Panc1 (cell line): Measurements from ENCODE around the gene PRR5L. TPM values are rescaled to one million over a fixed set of nuclear protein-coding genes. Genes with fewer than 3 reads are reported as not detected.
A peak's percentile ranks its signal among the peaks of the same experiment; 100 is the strongest.
"Not testable (repeated sequence)": the region's sequence is repeated elsewhere in the genome, so short reads cannot be mapped to it uniquely, and the experiment has no call there.

Source experiments
- ATAC-seq: fragments of 200-7000 bp; cut with Tn5 transposase; 2 replicates; pipeline ENCODE4 v1.9.1; 2020; ENCODE audit warnings: mild to moderate bottlenecking, moderate library complexity
- BruUV-seq: library from RNA; stranded (reverse); fragments of 400-500 nt; replicated peaks from 2 replicates; lab custom pipeline; 2021; lab: Mats Ljungman, UMichigan
- CTCF ChIA-PET: fragments of 300-600 bp; sonication (Branson Sonifier 250); formaldehyde crosslinking; loops from one replicate; lab custom pipeline; 2022; ENCODE audit warnings: antibody characterized with exemption; lab: Charles Lee
- POLR2A ChIA-PET: fragments of 300-600 bp; sonication (Branson Sonifier 250); formaldehyde crosslinking; loops from one replicate; lab custom pipeline; 2022; ENCODE audit warnings: antibody characterized with exemption; lab: Charles Lee
- DNase-seq: peaks from one replicate; pipeline ENCODE4 v3.0.0-alpha.2; 2010; ENCODE audit warnings: low read depth, low spot score
- H3K27ac ChIP-seq: 2 replicates; pipeline ENCODE4 v1.5.1; 2011; ENCODE audit warnings: mild to moderate bottlenecking, low read length, inconsistent platforms
- H3K27me3 ChIP-seq: fragments of 200-500 bp; sonication (Bioruptor generic); 2 replicates; pipeline ENCODE4 v1.6.0; 2014; ENCODE audit warnings: low read length, inconsistent platforms; ENCODE audit not compliant: control insufficient read depth, insufficient read depth
- H3K36me3 ChIP-seq: fragments of 200-500 bp; sonication (Bioruptor generic); 2 replicates; pipeline ENCODE4 v1.5.1; 2014; ENCODE audit warnings: inconsistent platforms, mild to moderate bottlenecking, low read length, moderate library complexity; ENCODE audit not compliant: control insufficient read depth, insufficient read depth
- H3K4me1 ChIP-seq: 2 replicates; pipeline ENCODE4 v1.5.1; 2011; ENCODE audit warnings: inconsistent platforms, mild to moderate bottlenecking, low read length, moderate library complexity; ENCODE audit not compliant: control insufficient read depth, insufficient read depth
- H3K4me3 ChIP-seq, 2 experiments: 2 replicates each; pipeline ENCODE4 v1.5.1; 2011 to 2012; ENCODE audit warnings: low read depth in 2 of 2, low read length in 2 of 2, mild to moderate bottlenecking in 2 of 2, inconsistent platforms in 1 of 2, moderate library complexity in 1 of 2
- H3K9me3 ChIP-seq: fragments of 200-500 bp; sonication (Bioruptor generic); 2 replicates; pipeline ENCODE4 v1.5.1; 2014; ENCODE audit warnings: low read depth, mild to moderate bottlenecking, inconsistent platforms, low read length, moderate library complexity; ENCODE audit not compliant: control insufficient read depth, insufficient read depth
- POLR2AphosphoS5 ChIP-seq: IDR thresholded peaks from 2 replicates; pipeline ENCODE4 v1.6.1; 2012; ENCODE audit warnings: mild to moderate bottlenecking, low read depth, low read length, moderate library complexity
- REST ChIP-seq, 2 experiments: IDR thresholded peaks; 2 replicates each; pipeline ENCODE4 v1.6.1; 2011 to 2012; ENCODE audit warnings: low read depth in 2 of 2, control low read depth in 1 of 2, low read length in 1 of 2, mild to moderate bottlenecking in 1 of 2, moderate library complexity in 1 of 2; ENCODE audit not compliant: insufficient read depth in 1 of 2
- SIN3A ChIP-seq: IDR thresholded peaks from 2 replicates; pipeline ENCODE4 v1.6.1; 2012; ENCODE audit warnings: low read depth, mild to moderate bottlenecking, low read length, moderate library complexity, borderline replicate concordance; ENCODE audit not compliant: insufficient read depth
- TCF7L2 ChIP-seq: IDR thresholded peaks from 2 replicates; pipeline ENCODE4 v1.6.1; 2011; ENCODE audit warnings: mild to moderate bottlenecking, low read depth, low read length, inconsistent platforms
- in situ Hi-C: cut with HindIII; loops from 2 replicates; pipeline ENCODE4 v1.10.0; 2016; ENCODE audit warnings: low sequenced_read_pairs, low pct_unique_long_range_greater_than_20kb
- intact Hi-C: fragments of 100-400 bp; cut with micrococcal nuclease; formaldehyde crosslinking; loops from one replicate; pipeline ENCODE4 v1.10.0; 2022; ENCODE audit not compliant: unreplicated experiment
- total RNA-seq: library from RNA; stranded (reverse); gene quantifications from one replicate; pipeline ENCODE4 v1.2.1, GENCODE V29; 2021; ENCODE audit not compliant: unreplicated experiment
- TF ChIP-seq, protein P1 (sequence below): fragments of 450-650 bp; IDR thresholded peaks from 2 replicates; pipeline ENCODE4 v1.5.1; 2017; ENCODE audit warnings: mild to moderate bottlenecking

Gene PRR5L
- total RNA-seq, 1 experiment from 2014 or later, result 0.36 TPM

DNA sequence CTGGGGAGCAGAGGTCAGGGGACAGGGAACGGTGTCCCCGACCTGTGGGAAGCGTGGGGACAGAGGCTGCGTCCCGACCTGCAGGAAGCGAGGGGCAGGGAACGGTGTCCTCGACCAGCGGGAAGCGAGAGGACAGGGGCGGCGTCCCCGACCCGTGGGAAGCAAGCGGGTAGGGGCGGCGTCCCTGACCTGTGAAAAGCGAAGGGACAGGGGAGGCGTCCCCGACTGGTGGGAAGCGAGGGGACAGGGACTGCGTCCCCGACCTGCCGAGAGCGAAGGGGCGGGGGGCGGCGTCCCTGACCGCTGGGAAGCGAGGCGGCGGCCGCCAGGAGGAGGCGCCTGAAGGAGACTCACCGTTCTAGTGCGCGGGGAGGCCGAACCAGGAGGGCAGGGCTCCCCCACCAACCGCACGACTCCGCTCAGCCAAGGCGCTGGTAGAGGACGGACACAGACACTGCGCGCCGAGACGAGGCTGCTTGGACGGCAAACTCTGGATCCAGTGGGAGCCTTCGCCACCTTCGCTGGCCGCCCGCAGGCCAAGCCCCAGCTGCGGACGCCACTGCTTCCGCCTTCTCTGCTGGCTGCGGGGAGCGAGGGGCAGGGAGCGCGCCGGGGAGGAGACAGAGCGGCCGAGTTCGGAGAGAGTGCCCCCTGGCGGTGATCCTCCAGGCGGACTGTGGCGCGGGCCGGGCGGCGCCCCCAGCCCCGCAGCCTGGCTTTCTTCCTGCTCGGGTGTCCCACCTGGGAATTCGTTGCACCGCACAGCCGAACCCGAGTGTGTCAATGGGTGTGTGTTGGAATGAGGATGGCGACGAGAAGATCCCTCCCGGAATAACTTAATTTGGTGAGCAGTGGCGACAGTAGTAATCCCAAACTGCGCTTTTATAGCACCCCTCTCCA, 213.9 kb downstream of the PRR5L start, which contains the start of gene TRAF6:
Gene TRAF6 (minus strand): TSS at position 579 of the 900 bp plus-strand sequence. CDS start 8,757 bp downstream, outside the sequence.
- BruUV-seq, result no TSS peak
- no peaks in the 10 kb centered on the region for H3K27me3 ChIP-seq
- H3K9me3 ChIP-seq, result no peaks in the 10 kb centered on the region
- peak within 1 kb of the TSS; percentile 96 to 97 for H3K4me3 ChIP-seq
- ATAC-seq, result peak; percentile 99
- TF ChIP-seq TCF7L2 (0 out of 2 replicates have a peak, but pooled peaks have one; percentile 46), SIN3A (peak; percentile 93; the same call in 1 of the 2 replicates), REST (IDR thresholded peaks at IDR 0.05; ENCODE audit: insufficient read depth in 1 of 2, low read depth in 2 of 2, low read length in 1 of 2) (0 out of 4 replicates have a peak, but pooled peaks of 1 of the 2 experiments have one; percentile 30), POLR2AphosphoS5 (peak; percentile 88)
- TF ChIP-seq, protein P1, sequence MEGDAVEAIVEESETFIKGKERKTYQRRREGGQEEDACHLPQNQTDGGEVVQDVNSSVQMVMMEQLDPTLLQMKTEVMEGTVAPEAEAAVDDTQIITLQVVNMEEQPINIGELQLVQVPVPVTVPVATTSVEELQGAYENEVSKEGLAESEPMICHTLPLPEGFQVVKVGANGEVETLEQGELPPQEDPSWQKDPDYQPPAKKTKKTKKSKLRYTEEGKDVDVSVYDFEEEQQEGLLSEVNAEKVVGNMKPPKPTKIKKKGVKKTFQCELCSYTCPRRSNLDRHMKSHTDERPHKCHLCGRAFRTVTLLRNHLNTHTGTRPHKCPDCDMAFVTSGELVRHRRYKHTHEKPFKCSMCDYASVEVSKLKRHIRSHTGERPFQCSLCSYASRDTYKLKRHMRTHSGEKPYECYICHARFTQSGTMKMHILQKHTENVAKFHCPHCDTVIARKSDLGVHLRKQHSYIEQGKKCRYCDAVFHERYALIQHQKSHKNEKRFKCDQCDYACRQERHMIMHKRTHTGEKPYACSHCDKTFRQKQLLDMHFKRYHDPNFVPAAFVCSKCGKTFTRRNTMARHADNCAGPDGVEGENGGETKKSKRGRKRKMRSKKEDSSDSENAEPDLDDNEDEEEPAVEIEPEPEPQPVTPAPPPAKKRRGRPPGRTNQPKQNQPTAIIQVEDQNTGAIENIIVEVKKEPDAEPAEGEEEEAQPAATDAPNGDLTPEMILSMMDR, result peak; percentile 95
- peak; percentile 42 for DNase-seq
- H3K36me3 ChIP-seq, result peaks cover 3% of the 10 kb centered on the region; the same call in 1 of the 2 replicates
- in situ Hi-C loops (no loop called here), intact Hi-C loops (no loop called here)
- peak within 1 kb of the TSS; percentile 86 for H3K27ac ChIP-seq
- ChIA-PET POLR2A (interaction anchor here (0.6 kb wide), 2 partner anchors 11 to 136 kb away, joined by 3 to 5 read pairs; no protein-coding TSS in a partner anchor), CTCF (interaction anchor here (1.0 kb wide), 1 partner anchor 12 kb away, joined by 3 read pairs; no protein-coding TSS in a partner anchor)
- peaks cover 7% of the 10 kb centered on the region for H3K4me1 ChIP-seq

GRCh38 chr11:36510594-36510942, 214.5 kb downstream of the PRR5L start:
- Histone ChIP-seq H3K27ac (peak overlapping the region; percentile 86), H3K36me3 (peaks cover 3% of the 10 kb centered on the region; the same call in 1 of the 2 replicates), H3K4me1 (peaks cover 7% of the 10 kb centered on the region), H3K9me3 (no peaks in the 10 kb centered on the region), H3K27me3 (no peaks in the 10 kb centered on the region), H3K4me3 (peak overlapping the region; percentile 96 to 97)
- no TSS peak for BruUV-seq
- ATAC-seq (peak; percentile 45), DNase-seq (no peak)
- CTCF ChIA-PET, result interaction anchor here (1.0 kb wide), 1 partner anchor 12 kb away, joined by 3 read pairs; no protein-coding TSS in a partner anchor
- in situ Hi-C loops, result no loop called here
- POLR2A ChIA-PET, result no interaction called here
- intact Hi-C loops, result no loop called here
- TF ChIP-seq, protein P1, result no peak
- TF ChIP-seq TCF7L2, result no peak
- TF ChIP-seq REST (IDR thresholded peaks at IDR 0.05; ENCODE audit: insufficient read depth in 1 of 2, low read depth in 2 of 2, low read length in 1 of 2), result no peak
- TF ChIP-seq POLR2AphosphoS5, result no peak
- TF ChIP-seq SIN3A, result no peak

GRCh38 chr11:36511062-36511461, 215.0 kb downstream of the PRR5L start:
- H3K27me3 ChIP-seq, CTCF ChIA-PET, BruUV-seq, H3K9me3 ChIP-seq, H3K4me1 ChIP-seq, H3K36me3 ChIP-seq, intact Hi-C loops, POLR2A ChIA-PET, in situ Hi-C loops, DNase-seq, H3K27ac ChIP-seq, ATAC-seq: not testable (repeated sequence)
- peak overlapping the region in 1 of 2 experiments; percentile 97; a peak in 1 of 4 replicates for H3K4me3 ChIP-seq
